Measurements from ENCODE around the gene BTBD1. TPM values are rescaled to one million over a fixed set of nuclear protein-coding genes. Genes with fewer than 3 reads are reported as not detected.
A peak's percentile ranks its signal among the peaks of the same experiment; 100 is the strongest.
"Not testable (repeated sequence)": the region's sequence is repeated elsewhere in the genome, so short reads cannot be mapped to it uniquely, and the experiment has no call there.

BTBD1 gene
- total RNA-seq, 1 experiment from 2014 or later: 36.1 TPM

- intact Hi-C loops (cut with micrococcal nuclease; ENCODE audit: unreplicated experiment): loop anchor here (5.0 kb wide), 2 partner anchors 56 to 204 kb away; partner anchors contain the start of genes BTBD1, FSD2 and WHAMM
- Mint-ChIP-seq H3K4me3 (ENCODE audit: unreplicated experiment) (peak within 1 kb of the TSS; percentile 88), H3K27ac (ENCODE audit: unreplicated experiment) (peak within 1 kb of the TSS; percentile 67)
These were observed 55.6 kb downstream of the BTBD1 start, which contains the start of gene C15orf40 for GRCh38 chr15:83011271-83012075. TSS of gene C15orf40 (minus strand) at chr15:83011639. CDS start at chr15:83011607, 32 bp downstream.

DNA sequence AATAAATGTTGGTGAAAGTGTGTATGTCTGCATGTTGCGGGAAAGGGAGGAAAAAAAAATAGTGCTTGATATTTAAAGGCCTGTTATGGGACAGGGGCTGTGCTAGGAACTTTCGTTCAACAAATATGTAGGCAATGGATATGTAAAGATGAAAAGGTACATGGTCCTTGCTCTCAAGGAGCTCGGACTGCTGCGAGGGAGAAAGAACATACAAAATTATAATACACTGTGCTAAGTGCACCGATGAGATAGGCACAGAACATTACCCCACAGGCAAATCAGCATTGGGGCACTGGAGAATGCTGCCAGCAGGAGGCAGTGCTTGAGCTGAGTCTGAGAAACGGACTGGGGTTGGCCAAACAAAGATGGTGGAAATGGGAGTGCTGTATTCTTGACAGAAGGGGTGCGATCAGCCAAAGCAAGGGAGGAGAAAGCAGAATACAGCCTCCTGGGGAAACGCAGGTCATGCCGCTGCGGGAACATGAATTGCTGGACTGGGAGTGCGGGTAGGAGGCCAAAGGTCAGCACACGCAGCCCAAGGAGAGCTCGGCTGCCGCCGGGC is 56.3 kb downstream of the BTBD1 start:
- no peaks in the 10 kb centered on the region for H3K27me3 ChIP-seq (replicated peaks; ENCODE audit: control insufficient read depth, insufficient read depth, low read length)
- H3K9me3 ChIP-seq: no peaks in the 10 kb centered on the region
- CTCF ChIA-PET: interaction anchor here (0.6 to 2.2 kb wide), 6 partner anchors 53 to 480 kb away, joined by 3 to 9 read pairs (median 4); partner anchors contain the start of gene BTBD1
- DNase-seq: peak; percentile 60 to 70
- H3K36me3 ChIP-seq (ENCODE audit: control insufficient read depth, insufficient read depth, low read length): peaks cover 1% of the 10 kb centered on the region
- H3K4me1 Mint-ChIP-seq (ENCODE audit: low read depth, unreplicated experiment): peaks cover 19% of the 10 kb centered on the region
- intact Hi-C loops (cut with micrococcal nuclease; ENCODE audit: unreplicated experiment): loop anchor here (5.0 kb wide), 2 partner anchors 57 to 203 kb away; partner anchors contain the start of genes BTBD1, FSD2 and WHAMM
- H3K27me3 Mint-ChIP-seq (ENCODE audit: insufficient read depth, unreplicated experiment): no peaks in the 10 kb centered on the region
- H3K9me3 Mint-ChIP-seq (ENCODE audit: unreplicated experiment): no peaks in the 10 kb centered on the region
- H3K4me3 ChIP-seq (ENCODE audit: low read depth, low read length): peak overlapping the region; percentile 76
- POLR2A ChIA-PET: interaction anchor here (1.2 kb wide), 1 partner anchor 56 kb away, joined by 5 read pairs; the partner anchor contains the start of gene BTBD1
- peaks cover 6% of the 10 kb centered on the region for H3K4me1 ChIP-seq
- TF ChIP-seq, protein P1, sequence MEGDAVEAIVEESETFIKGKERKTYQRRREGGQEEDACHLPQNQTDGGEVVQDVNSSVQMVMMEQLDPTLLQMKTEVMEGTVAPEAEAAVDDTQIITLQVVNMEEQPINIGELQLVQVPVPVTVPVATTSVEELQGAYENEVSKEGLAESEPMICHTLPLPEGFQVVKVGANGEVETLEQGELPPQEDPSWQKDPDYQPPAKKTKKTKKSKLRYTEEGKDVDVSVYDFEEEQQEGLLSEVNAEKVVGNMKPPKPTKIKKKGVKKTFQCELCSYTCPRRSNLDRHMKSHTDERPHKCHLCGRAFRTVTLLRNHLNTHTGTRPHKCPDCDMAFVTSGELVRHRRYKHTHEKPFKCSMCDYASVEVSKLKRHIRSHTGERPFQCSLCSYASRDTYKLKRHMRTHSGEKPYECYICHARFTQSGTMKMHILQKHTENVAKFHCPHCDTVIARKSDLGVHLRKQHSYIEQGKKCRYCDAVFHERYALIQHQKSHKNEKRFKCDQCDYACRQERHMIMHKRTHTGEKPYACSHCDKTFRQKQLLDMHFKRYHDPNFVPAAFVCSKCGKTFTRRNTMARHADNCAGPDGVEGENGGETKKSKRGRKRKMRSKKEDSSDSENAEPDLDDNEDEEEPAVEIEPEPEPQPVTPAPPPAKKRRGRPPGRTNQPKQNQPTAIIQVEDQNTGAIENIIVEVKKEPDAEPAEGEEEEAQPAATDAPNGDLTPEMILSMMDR (IDR thresholded peaks at IDR 0.05; ENCODE audit: insufficient read depth in 1 of 2, low read depth in 1 of 2, low read length in 1 of 2, severe bottlenecking in 1 of 2, unreplicated experiment in 1 of 2): peak; percentile 27 to 73
- BruUV-seq (replicated peaks): no TSS peak
- H3K27ac Mint-ChIP-seq (ENCODE audit: unreplicated experiment): peak overlapping the region; percentile 67
- H3K4me3 Mint-ChIP-seq (ENCODE audit: unreplicated experiment): peak overlapping the region; percentile 88
- peaks cover 34% of the 10 kb centered on the region for H3K36me3 Mint-ChIP-seq (ENCODE audit: insufficient read depth, unreplicated experiment)

More at GRCh38 chr15:83011271-83012075, 55.6 kb downstream of the BTBD1 start, which contains the start of gene C15orf40:
- ChIA-PET POLR2A (interaction anchor here (1.2 kb wide), 1 partner anchor 56 kb away, joined by 5 read pairs; the partner anchor contains the start of gene BTBD1), CTCF (interaction anchor here (0.6 to 2.2 kb wide), 10 partner anchors 12 to 481 kb away, joined by 3 to 9 read pairs (median 3); partner anchors contain the start of genes BTBD1 and RPS17)
- Histone ChIP-seq H3K36me3 (ENCODE audit: control insufficient read depth, insufficient read depth, low read length) (peaks cover 1% of the 10 kb centered on the region), H3K4me1 (peaks cover 6% of the 10 kb centered on the region), H3K4me3 (ENCODE audit: low read depth, low read length) (peak within 1 kb of the TSS; percentile 76), H3K27me3 (replicated peaks; ENCODE audit: control insufficient read depth, insufficient read depth, low read length) (no peaks in the 10 kb centered on the region), H3K9me3 (no peaks in the 10 kb centered on the region)
- Mint-ChIP-seq H3K9me3 (ENCODE audit: unreplicated experiment) (no peaks in the 10 kb centered on the region), H3K36me3 (ENCODE audit: insufficient read depth, unreplicated experiment) (peaks cover 32% of the 10 kb centered on the region), H3K27me3 (ENCODE audit: insufficient read depth, unreplicated experiment) (no peaks in the 10 kb centered on the region), H3K4me1 (ENCODE audit: low read depth, unreplicated experiment) (peaks cover 19% of the 10 kb centered on the region)
- BruUV-seq (replicated peaks): no TSS peak
- DNase-seq: peak; percentile 90 to 92
- TF ChIP-seq, protein P1 (IDR thresholded peaks at IDR 0.05; ENCODE audit: insufficient read depth in 1 of 2, low read depth in 1 of 2, low read length in 1 of 2, severe bottlenecking in 1 of 2, unreplicated experiment in 1 of 2): peak in 1 of 2 experiments; percentile 81

DNA sequence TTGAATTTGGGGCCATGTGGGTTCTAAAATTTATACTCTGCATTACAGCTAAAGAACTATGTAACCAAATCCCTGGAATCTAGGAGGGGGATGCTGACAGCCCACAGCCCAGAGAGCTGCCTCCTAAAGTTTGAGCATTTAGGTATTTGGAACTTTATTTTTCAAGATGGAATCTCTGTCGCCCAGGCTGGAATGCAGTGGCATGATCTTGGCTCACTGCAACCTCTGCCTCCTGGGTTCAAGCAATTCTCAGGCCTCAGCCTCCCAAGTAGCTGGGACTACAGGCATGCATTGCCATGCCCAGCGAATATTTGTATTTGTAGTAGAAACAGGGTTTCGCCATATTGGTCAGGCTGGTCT is 66.4 kb downstream of the BTBD1 start:
- TF ChIP-seq, protein P1 (IDR thresholded peaks at IDR 0.05; ENCODE audit: insufficient read depth in 1 of 2, low read depth in 1 of 2, low read length in 1 of 2, severe bottlenecking in 1 of 2, unreplicated experiment in 1 of 2): peak in 1 of 2 experiments; percentile 2
- H3K36me3 ChIP-seq (ENCODE audit: control insufficient read depth, insufficient read depth, low read length); H3K27me3 Mint-ChIP-seq (ENCODE audit: insufficient read depth, unreplicated experiment); CTCF ChIA-PET; H3K4me3 ChIP-seq (ENCODE audit: low read depth, low read length); H3K36me3 Mint-ChIP-seq (ENCODE audit: insufficient read depth, unreplicated experiment); H3K27ac Mint-ChIP-seq (ENCODE audit: unreplicated experiment); DNase-seq; POLR2A ChIA-PET; H3K4me1 ChIP-seq; H3K9me3 Mint-ChIP-seq (ENCODE audit: unreplicated experiment); H3K4me3 Mint-ChIP-seq (ENCODE audit: unreplicated experiment); H3K27me3 ChIP-seq (replicated peaks; ENCODE audit: control insufficient read depth, insufficient read depth, low read length); BruUV-seq (replicated peaks); H3K4me1 Mint-ChIP-seq (ENCODE audit: low read depth, unreplicated experiment); H3K9me3 ChIP-seq: not testable (repeated sequence)
- intact Hi-C loops (cut with micrococcal nuclease; ENCODE audit: unreplicated experiment): loop anchor here (1.0 to 2.0 kb wide), 2 partner anchors 151 to 460 kb away; partner anchors contain the start of gene RPS17

Data from Caco-2 (cell line).